ENCODE data around the gene HLF. TPM values are rescaled to one million over a fixed set of nuclear protein-coding genes. Genes with fewer than 3 reads are reported as not detected.

Gene HLF
- total RNA-seq, 1 donor from 2014 or later: 14.7 TPM

DNA sequence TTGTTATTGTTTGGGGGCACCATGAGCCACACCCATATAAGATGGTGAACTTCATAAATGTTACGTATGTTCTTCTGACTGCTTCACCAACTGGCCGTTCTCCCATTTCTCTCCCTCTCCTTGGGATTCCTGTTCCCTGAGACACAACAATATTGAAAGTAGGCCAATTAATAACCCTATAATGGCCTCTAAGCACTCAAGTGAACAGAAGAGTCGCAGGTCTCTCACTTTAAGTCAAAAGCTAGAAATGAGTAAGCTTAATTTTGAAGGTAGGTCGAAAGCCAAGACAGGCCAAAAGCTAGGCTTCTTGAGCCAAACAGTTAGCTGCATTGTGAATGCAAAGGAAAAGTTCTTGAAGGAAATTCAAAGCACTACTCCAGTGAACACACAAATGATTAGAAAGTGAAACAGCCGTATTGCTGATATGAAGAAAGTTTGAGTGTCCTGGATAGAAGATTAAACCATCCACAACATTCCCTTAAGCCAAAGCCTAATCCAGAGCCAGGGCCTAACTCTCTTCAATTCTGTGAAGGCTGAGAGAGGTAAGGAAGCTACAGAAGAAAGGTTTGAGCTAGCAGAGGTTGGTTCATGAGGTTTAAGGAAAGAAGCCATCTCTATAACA is 25.8 kb downstream of the HLF start:
- TF ChIP-seq POLR2AphosphoS5 (IDR thresholded peaks at IDR 0.05; ENCODE audit: insufficient read depth in 1 of 2, low read depth in 1 of 2): no peak
- TF ChIP-seq POLR2A (IDR thresholded peaks at IDR 0.05): no peak
- TF ChIP-seq, protein P1, sequence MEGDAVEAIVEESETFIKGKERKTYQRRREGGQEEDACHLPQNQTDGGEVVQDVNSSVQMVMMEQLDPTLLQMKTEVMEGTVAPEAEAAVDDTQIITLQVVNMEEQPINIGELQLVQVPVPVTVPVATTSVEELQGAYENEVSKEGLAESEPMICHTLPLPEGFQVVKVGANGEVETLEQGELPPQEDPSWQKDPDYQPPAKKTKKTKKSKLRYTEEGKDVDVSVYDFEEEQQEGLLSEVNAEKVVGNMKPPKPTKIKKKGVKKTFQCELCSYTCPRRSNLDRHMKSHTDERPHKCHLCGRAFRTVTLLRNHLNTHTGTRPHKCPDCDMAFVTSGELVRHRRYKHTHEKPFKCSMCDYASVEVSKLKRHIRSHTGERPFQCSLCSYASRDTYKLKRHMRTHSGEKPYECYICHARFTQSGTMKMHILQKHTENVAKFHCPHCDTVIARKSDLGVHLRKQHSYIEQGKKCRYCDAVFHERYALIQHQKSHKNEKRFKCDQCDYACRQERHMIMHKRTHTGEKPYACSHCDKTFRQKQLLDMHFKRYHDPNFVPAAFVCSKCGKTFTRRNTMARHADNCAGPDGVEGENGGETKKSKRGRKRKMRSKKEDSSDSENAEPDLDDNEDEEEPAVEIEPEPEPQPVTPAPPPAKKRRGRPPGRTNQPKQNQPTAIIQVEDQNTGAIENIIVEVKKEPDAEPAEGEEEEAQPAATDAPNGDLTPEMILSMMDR (IDR thresholded peaks at IDR 0.05): no peak
- no peak overlapping the region for H3K27ac ChIP-seq
- H3K4me1 ChIP-seq: peaks cover 17% of the 10 kb centered on the region
- no peaks in the 10 kb centered on the region for H3K36me3 ChIP-seq
- H3K27me3 ChIP-seq: no peaks in the 10 kb centered on the region
- no peak overlapping the region for H3K4me3 ChIP-seq
- intact Hi-C loops (cut with DNase I): no loop called here
- DNase-seq (ENCODE audit: extremely low spot score in 2 of 2): no peak
- no peaks in the 10 kb centered on the region for H3K9me3 ChIP-seq

DNA sequence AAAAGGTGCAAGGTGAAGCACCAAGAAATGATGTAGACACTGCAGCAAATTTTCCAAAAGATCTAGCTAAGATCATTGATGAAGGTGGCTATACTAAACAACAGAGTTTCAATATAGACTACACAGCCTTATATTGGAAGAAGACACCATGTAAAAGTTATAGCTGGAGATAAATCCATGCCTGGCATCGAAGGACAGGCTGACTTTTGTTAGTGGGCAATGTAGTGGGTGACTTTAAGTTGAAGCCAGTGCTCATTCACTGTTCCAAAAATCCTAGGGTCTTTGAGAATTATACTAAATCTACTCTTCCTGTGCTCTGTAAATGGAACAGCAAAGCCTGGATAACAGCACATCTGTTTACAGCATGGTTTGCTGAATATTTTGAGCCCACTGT is 26.4 kb downstream of the HLF start:
- no peaks in the 10 kb centered on the region for H3K27me3 ChIP-seq
- H3K4me3 ChIP-seq: no peak overlapping the region
- no peaks in the 10 kb centered on the region for H3K9me3 ChIP-seq
- intact Hi-C loops (cut with DNase I): no loop called here
- TF ChIP-seq POLR2AphosphoS5 (IDR thresholded peaks at IDR 0.05; ENCODE audit: insufficient read depth in 1 of 2, low read depth in 1 of 2) (no peak), POLR2A (IDR thresholded peaks at IDR 0.05) (no peak)
- TF ChIP-seq, protein P1 (IDR thresholded peaks at IDR 0.05): no peak
- no peak overlapping the region for H3K27ac ChIP-seq
- DNase-seq (ENCODE audit: extremely low spot score in 2 of 2): no peak
- H3K36me3 ChIP-seq: no peaks in the 10 kb centered on the region
- peaks cover 15% of the 10 kb centered on the region for H3K4me1 ChIP-seq

DNA sequence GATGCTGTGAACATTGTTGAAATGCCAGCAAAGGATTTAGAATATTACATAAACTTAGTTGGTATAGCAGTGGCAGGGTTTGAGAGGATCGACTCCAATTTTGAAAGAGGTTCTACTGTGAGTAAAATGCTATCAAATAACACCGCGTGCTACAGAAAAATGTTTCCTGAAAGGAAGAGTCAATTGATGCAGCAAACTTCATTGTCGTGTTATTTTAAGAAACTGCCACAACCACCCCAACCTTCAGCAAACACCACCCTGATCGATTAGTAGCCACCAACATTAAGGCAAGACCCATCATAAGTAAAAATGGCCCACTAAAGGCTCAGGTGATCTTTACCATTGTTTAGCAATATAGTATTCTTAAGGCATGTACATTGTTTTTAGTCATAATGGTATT is 27.3 kb downstream of the HLF start:
- no peak overlapping the region for H3K27ac ChIP-seq
- no peak overlapping the region for H3K4me3 ChIP-seq
- no peaks in the 10 kb centered on the region for H3K27me3 ChIP-seq
- DNase-seq (ENCODE audit: extremely low spot score in 2 of 2): no peak
- H3K9me3 ChIP-seq: no peaks in the 10 kb centered on the region
- peaks cover 6% of the 10 kb centered on the region for H3K4me1 ChIP-seq
- H3K36me3 ChIP-seq: no peaks in the 10 kb centered on the region
- intact Hi-C loops (cut with DNase I): no loop called here
- TF ChIP-seq POLR2AphosphoS5 (IDR thresholded peaks at IDR 0.05; ENCODE audit: insufficient read depth in 1 of 2, low read depth in 1 of 2) (no peak), POLR2A (IDR thresholded peaks at IDR 0.05) (no peak)
- TF ChIP-seq, protein P1 (IDR thresholded peaks at IDR 0.05): no peak

DNA sequence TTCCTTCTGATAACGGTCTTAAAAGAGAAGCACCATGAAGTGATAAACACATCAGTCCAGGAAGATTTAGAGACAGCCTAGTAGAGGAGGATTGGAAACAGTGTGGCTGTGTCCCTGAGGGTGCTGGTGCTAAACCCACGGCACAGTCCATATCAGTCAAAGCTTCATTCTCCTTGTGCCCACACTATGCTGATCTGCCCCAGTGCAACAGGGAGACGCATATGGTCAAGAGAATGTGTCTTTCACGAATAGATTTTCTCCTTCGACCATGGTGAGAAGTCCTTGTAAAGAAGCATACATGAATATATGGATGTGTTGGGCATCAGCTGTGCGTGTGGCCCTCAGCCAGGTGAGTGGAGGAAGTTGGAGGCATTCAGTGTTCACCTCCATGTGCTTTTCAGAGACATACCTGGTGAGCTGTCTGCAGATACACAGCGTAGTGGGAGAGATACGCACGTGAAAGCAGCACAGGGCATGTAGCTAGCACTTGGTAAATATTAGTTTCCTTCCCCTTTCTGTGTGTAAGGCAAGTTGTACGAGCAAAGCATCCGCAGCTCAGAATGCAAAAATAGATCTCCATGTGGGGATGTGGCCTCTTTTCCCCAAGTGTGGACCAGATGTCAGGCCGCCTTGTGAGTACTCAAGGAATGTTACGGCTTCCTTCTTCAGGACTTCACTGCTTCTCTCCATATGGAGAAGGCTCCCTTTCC is 29.4 kb downstream of the HLF start:
- H3K4me1 ChIP-seq: peaks cover 6% of the 10 kb centered on the region
- intact Hi-C loops (cut with DNase I): no loop called here

More for the DNA sequence above, 29.4 kb downstream of the HLF start:
- TF ChIP-seq POLR2AphosphoS5 (IDR thresholded peaks at IDR 0.05; ENCODE audit: insufficient read depth in 1 of 2, low read depth in 1 of 2) (no peak), POLR2A (IDR thresholded peaks at IDR 0.05) (no peak)
- TF ChIP-seq, protein P1 (IDR thresholded peaks at IDR 0.05): no peak
- Histone ChIP-seq H3K4me3 (no peak overlapping the region), H3K27ac (no peak overlapping the region), H3K9me3 (no peaks in the 10 kb centered on the region), H3K36me3 (no peaks in the 10 kb centered on the region), H3K27me3 (no peaks in the 10 kb centered on the region)
- DNase-seq (ENCODE audit: extremely low spot score in 2 of 2): no peak

All from vagina (tissue), 2 donors.